OCI-LY1 (cell line): ENCODE data around the gene HBE1.

Experiments
- EZH2 ChIP-seq: fragments of 200-600 bp; sonication (generic), shearing (Covaris generic); IDR thresholded peaks from 2 replicates; pipeline ENCODE4 v1.8.0; 2017; ENCODE audit warnings: borderline replicate concordance, mixed run types, mild to moderate bottlenecking, antibody characterized with exemption, low read length, moderate library complexity, mixed read lengths
- TF ChIP-seq, protein P1 (sequence below): fragments of 200-600 bp; sonication (generic), shearing (Covaris generic); IDR thresholded peaks from 2 replicates; pipeline ENCODE4 v1.5.1; 2017; ENCODE audit warnings: mild to moderate bottlenecking, antibody characterized with exemption, low read length, moderate library complexity, mixed read lengths

DNA sequence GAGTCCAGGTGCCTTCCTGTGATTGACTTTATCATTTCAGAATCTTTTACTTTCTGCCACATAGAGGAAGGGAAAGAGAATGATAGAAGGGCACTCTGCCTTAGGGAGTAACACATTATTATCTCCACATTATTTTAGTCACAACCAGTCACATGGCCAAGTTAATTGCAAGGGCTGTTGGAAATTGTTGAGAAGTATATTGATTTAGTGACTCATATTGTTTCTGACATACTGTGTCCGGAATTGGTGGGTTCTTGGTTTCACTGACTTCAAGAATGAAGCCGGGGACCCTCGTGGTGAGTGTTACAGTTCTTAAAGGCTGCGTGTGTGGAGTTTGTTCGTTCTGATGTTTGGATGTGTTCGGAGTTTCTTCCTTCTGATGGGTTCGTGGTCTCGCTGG, 23.3 kb upstream of the HBE1 start:
- TF ChIP-seq, protein P1, sequence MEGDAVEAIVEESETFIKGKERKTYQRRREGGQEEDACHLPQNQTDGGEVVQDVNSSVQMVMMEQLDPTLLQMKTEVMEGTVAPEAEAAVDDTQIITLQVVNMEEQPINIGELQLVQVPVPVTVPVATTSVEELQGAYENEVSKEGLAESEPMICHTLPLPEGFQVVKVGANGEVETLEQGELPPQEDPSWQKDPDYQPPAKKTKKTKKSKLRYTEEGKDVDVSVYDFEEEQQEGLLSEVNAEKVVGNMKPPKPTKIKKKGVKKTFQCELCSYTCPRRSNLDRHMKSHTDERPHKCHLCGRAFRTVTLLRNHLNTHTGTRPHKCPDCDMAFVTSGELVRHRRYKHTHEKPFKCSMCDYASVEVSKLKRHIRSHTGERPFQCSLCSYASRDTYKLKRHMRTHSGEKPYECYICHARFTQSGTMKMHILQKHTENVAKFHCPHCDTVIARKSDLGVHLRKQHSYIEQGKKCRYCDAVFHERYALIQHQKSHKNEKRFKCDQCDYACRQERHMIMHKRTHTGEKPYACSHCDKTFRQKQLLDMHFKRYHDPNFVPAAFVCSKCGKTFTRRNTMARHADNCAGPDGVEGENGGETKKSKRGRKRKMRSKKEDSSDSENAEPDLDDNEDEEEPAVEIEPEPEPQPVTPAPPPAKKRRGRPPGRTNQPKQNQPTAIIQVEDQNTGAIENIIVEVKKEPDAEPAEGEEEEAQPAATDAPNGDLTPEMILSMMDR, result no peak
- TF ChIP-seq EZH2, result no peak
